IPS DF 4.7 (cell line): ENCODE results near the gene ASB6.

ENCODE experiments used
- DNase-seq: peaks from one replicate; pipeline ENCODE4 v3.0.0-alpha.2; 2013; ENCODE audit warnings: low spot score; ENCODE audit errors: extremely low read depth

Gene ASB6

DNA sequence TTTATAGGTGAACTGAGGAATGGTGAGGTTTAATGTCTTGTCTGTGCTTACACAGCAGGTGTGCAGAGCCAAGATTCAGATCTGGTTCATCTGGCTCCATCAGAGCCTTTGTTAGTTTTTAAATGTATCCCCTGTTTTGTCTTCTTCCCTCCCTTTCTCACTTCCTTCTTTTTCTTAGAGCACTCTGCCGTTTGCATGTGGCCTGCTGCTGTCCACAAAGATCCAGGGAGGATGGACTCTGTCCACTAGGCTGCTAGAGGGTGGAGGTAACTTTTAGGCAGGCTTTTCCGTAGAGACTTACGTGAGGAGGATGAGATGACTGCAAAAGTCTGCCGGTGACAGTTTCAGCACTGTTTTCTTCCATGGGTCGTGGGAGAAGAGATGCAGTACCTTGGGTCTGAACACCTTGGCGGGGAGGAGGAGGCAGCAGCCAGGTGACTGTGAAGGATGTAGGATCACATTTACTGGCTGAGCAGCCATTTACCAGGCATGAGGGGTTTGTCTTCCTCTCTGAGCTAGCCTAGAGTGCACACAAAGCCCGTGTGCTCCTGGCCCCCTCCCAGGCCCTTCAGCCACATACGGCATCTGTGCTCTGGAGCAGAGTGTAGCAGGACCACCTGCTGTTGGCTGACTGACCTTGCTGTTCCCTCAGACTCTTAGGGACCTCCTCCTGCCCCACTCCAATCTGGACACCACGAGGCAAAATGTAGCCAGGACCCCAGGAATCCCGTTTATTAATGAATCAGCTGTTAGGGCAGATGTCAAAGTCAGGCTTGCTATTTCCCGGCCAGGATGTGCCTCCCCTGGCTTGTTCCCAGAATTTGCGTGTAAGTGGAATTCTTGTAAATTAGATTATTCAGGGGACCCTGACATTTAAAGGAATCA lies 14.2 kb downstream of the ASB6 start:
- no peak for DNase-seq

DNA sequence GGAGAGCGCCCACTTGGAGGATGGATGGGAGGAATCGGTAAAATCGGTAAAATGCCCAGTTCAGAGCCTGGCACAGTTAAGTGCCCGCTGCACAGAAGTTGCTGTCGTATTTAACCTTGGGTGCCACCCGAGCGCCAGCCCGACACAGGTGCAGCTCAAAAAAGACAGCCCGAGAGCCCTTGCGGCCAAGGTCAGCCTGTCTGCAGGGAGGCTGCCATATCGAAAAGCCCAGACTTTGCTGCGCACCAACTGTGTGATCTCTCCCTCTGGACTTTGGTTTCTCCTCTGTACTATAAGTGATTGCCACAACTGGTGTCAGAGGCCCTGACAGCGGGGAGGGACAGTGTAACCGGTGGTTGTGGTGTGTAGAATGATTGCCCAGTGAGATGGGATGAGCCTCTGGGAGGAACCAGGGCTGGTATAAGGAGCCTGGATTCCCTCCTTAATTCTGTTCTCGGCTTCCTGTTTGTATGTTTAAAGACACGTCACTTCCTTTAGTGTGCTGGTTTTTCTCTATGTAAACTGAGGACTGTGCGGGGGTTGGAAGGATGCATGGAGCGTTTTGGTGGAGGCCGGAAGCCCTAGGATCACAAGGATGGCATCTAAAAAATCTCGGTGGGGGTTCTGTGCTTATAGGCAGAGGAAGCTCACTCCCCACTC lies 15.2 kb downstream of the ASB6 start:
- DNase-seq, result no peak

DNA sequence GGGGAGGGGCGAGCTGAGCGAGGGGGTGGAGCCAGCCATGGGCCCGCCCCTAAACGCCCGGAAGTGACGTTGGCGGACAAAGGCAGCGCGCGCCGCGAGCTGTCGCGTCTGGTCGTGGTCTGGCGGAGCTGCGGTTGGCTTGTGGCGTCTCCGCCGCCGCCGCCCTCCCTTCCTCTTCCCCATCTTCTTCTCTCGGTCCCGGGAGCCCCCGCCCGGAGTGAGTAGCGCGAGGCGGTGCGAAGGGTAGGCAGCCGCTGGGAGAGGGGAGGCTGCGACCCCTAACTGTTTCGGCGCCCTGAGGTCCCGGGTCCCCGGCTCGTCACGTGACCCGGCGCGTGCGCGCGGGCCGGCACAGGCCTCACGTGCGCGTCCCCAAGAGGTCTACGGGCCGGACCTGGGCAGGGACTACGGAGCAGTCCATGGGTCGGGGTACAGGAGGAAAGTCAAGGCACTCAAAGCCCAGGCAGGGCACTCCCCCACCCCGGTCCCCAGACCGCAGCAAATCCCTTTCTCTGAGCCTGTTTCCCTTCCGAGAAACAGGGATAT lies 15.8 kb downstream of the ASB6 start, which contains the start of gene NTMT1:
NTMT1 (plus strand) TSS at position 85 of the 546 bp plus-strand sequence. CDS start 6,541 bp downstream, outside the sequence.
- DNase-seq, result no peak

DNA sequence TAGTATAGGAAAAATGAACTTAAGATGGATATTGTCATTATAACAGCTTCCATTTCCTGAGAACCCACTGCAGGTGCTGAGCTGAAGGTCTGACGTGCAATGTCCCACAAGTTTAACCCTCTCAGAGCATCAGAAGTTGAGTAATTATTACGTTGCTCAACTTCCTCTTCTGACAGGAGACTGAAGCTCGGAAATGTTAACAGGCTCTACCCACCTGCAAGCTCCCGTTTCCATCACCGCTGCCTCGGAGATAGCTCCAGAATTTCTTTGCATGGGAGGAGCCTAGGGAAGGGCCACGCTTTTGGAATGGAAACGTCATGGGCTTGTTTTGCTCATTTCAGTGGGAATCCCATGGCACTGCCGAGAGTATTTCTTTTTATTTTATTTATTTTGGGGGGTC lies 17.0 kb downstream of the ASB6 start:
- no peak for DNase-seq

DNA sequence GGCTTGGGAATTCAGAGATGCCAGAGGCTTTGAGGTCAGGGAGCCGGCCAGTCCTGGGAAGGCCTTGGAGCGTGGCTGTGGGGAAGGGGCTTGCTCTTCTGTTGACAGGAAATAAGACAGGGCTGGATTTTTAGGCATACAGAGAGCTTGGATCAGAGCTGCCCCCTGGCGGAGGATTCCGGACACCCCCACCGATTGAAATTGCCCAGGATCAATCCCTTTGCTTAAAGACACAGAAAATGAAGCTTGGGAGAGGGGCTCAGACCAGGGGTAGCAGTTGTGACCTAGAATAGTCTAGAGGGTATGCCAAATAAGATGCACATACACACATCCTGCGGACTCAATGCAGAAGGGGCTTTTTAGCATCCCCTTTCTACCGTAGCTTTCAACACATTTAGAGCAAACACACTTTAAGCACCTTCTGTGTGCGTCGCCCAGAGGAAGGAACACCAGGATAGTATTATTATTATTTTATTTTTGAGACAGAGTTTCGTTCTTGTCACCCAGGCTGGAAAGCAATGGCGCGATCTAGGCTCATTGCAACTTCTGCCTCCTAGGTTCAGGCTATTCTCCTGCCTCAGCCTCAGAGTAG lies 17.7 kb downstream of the ASB6 start:
- no peak for DNase-seq

DNA sequence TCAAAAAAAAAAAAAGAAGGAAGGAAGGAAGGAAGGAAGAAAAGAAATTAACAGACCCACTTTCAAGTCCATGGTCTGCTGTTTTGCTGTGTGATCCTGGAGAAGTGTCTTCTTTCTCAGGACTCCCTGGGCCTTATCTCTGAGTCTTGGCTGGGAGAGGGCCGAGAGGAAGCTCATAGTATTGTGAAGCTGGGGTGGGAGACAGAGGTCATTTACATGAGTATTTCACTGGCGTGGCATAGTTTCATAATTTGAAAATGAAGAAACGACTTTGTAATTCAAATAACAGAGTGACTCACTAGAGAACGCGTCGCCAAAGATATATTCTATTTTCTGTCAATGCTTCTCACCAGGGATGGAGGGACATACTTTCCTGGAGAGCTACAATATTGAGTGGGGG lies 18.6 kb downstream of the ASB6 start:
- DNase-seq, result no peak

DNA sequence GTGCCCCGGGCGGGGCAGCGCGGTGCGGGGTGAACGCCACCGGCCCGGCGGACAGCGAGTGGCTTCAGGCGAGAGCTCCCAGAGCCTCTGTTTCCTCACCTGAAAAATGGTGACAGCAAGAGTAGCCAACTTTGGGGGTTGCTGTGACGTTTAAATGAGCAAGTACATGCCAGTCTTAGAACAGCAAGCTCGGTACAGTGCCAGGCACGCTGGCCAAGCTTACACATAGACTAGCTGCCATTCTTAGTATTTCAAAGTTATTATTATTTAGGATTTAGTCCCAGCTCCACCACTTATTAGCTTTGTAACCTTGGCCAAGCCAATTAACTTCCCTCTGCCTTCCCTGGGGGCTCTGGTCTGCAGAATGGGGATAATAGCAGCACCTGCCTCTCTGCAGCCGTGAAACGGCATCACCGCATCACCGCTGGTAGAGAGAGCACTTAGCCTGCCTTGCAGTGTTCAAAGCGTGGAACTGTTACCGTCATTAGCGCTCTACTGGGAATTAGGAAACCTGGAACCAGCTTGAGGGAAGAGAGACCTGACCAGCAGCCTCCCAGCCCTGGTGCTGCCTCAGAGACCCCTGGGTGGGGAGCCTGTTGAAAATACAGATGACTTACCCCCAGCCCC lies 21.2 kb downstream of the ASB6 start, which contains the start of gene C9orf50:
C9orf50 (minus strand) TSS at position 433 of the 627 bp plus-strand sequence. CDS start 527 bp downstream, outside the sequence.
- DNase-seq, result no peak

DNA sequence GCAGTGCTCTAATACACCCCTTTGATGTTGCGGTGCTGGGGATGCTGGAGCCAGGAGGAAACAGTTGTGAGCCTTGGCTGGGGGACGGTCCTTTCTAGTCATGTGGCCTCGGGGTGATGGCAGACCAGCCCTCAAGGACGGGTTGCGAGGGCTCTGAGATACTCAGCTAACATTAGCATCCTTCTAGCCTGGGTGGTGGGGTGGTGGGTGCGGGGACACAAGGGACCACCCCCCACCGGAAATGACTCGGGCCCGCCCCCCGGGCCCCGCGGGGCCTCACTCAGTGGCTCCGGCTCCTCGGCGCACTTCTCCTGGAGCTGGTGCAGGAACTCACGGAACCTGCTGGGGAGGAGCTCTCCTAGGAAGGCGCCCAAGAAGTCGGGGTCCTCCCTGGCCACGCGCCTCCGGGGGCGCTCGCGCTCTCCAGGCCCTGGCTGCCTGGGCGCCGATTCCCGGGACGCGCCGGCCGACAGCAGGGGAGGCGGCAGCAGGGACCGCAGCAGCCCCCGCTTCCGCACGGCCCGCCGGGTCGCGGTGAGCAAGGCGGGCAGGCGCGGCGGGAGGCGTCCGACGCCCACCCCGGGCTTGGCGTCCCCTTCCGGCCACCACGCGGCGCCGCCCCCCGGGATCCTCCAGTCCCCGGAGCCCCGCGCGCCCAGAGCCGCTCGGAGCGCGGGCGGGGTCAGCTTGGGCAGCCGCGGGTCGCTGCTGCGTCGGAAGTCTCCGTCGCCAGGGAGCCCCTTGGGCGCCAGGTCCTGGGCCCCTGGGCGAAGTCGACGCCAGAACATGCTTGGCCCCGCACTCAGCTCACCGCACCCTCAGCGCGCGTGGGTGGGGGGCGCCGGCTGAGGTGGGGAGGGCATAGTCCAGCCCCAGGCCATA lies 21.9 kb downstream of the ASB6 start:
- no peak for DNase-seq

DNA sequence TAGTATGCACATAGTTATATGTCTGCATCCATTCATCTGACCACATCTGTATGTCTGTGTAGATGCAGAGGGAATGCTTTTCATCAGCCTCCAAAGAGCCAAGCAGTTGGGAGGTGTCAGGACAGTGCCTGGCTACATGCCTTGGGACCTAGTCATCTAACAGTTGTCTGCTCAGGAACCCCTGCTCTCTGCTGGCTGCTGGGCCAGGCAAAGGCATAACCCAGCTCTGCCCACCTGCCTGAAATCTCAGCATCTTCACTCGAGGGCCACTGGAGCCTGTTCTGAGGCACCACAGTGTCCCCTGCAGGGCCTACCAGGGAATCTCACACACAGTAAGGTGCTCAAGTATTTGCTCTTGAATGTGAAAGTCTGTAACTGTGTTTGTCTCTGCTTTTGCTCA lies 24.8 kb downstream of the ASB6 start:
- DNase-seq, result no peak

DNA sequence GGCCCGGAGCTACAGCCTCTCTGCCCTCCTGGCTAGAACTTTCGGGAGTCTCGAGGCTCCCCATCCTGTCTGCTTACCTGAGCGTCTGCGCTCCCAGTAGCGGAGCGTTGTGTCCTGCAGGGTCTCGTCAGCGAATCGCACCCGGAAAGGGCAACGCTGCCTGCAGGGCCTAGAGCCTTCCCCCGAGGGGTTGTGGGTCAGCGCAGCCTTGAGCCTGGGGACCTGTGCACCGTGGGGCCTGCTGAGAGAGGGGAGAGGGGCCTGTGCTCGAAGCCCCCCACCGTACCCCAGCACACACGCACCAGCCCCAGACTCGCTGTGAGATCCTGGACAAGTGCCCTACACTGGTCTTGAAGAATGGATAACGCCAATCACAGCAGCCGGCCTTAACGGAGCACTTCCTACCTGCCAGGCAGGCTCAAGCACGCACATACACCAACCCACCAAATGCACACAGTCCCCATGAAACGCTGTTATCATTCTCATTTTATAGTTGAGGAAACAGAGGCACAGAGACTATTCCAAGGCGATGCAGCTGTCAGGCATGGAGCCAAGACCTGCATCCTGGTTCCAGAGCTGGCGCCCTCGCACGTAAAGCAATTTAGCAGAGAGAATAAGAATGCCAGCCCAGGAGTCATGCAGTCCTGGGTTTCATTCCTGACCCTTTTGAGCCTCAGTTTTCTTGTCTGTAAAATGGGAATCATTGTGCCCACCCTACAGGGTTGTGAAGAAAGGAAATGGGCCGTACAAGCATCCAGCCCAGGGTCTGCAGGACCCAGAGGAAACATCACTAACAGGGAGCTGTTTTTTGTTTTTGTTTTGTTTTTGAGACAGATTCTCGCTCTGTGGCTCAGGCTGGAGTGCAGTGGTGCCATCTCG lies 26.3 kb downstream of the ASB6 start:
- no peak for DNase-seq

DNA sequence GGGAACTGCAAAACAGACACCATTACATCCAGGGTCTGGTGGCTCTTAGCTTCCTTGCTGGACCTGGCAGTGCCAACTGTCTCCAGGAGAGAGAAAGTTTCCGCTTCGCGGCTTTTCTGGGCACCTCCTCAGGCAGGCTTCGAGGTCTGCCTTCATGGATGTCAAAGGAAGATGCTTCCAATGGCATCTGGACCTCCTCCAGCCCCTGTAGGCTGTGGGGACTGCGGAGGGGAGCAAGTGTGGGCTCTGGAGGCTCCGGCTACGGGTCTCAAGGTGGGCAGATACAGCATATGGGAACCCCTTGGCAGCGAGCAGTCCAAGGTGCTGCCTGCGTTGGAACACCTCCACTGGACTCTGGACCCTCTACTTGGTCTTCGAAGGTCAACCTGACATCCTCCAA lies 27.0 kb downstream of the ASB6 start:
- no peak for DNase-seq

DNA sequence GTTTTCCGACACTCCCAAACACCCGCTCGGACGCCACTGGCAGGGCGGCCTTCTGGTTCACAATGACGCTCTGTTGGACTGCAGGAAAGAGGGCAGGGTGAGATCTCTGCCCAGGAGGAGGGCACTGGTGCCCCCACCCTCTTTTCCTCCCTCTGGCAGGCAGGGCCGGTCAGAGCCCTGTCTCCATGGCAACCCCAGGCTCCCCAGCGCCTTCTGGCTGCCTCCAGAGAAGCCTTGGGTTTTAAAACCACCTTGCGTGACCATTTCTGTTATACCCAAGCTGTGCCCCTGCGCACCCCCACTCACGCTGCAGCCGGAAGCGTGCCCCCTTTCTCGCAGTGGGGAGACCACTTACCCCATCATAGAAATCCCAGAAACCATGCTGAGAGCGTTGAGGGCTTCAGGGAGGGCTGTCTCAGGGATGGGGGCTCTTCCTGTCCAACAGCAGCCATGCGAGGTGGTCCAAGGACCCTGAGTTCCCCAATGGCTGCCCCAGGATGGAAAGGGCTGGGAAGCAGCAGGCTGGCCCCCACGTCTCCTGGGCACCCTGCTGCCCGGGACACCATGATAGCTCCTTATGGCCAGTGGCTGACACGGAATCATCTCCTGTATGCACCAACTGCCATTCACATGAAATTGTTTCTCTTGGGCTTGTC lies 28.3 kb downstream of the ASB6 start:
- DNase-seq, result no peak

DNA sequence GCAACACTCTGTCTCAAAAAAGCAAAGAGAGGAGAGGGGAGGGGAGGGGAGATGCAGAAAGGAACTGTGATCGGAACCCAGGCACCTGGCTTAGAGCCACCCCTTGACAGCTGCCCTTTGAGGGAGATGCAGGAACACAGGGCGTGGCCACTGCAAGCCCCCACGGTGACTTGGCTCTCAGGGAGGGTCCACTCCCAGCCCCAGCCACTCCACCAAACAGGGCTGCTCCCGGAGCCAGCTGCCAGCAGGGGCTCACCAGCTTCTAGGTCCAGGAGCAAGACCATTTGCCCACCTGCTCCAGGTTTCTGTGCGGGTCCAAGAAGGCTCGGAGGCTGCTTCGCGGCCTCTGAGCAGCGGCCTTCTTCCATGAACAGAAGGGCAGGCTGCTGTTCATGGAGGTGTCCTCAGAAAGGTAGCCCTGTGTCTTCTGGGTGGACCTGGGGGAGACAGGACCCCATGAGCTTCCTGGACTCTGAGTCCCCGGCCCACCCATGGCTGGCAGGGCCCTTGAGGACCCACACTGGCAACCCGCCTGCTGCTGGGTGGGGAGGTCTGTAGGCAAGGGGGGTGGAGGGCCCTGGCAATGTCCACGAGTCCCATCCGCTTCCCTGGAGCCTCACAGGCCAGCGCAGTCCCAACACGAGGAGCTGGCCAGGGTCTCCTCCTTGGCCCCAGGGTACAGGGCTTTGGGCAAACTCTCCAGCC lies 29.0 kb downstream of the ASB6 start:
- no peak for DNase-seq

DNA sequence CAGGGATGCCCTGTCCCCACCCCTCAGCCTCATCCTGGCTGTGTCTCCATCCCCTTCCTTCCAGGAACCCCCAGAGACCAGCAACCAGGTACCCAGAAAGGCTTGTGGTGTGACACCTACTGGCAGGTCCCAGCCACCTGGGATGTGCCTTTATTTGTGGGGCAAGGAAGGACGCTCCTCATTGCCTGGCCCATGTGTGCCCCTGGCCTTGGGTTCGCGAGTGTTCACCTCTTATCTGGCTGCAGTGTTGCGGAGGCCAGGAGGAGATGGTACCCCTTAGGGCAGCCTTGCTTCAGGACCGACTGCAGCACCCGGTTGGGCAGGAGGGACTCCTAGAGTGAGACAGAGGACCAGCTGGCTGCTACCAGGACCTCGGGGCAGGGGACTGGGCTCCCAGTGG lies 29.8 kb downstream of the ASB6 start:
- no peak for DNase-seq

DNA sequence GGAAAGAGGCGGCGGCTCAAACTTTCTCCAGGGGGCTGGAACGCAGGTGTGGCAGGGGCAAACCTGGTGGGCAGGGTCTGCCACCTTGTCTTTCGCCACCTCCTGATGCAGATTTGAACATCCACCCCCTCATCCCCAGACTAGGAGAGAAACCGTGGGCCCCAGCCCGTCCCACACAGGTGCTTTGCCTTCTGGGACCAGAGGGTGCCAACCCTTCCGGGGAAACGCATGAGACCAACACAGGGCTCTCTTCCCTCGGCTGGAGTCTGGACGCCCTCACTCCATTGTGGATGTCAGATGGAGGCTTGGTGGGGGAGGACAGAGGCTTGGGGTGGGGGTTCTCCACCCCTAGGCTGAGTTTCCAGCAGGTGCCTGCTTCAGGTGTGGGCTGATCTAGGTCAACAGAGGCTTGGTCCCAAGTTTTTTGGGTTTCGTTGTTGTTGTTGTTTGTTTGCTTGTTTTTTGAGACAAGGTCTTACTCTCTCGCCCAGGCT lies 30.6 kb downstream of the ASB6 start:
- no peak for DNase-seq

DNA sequence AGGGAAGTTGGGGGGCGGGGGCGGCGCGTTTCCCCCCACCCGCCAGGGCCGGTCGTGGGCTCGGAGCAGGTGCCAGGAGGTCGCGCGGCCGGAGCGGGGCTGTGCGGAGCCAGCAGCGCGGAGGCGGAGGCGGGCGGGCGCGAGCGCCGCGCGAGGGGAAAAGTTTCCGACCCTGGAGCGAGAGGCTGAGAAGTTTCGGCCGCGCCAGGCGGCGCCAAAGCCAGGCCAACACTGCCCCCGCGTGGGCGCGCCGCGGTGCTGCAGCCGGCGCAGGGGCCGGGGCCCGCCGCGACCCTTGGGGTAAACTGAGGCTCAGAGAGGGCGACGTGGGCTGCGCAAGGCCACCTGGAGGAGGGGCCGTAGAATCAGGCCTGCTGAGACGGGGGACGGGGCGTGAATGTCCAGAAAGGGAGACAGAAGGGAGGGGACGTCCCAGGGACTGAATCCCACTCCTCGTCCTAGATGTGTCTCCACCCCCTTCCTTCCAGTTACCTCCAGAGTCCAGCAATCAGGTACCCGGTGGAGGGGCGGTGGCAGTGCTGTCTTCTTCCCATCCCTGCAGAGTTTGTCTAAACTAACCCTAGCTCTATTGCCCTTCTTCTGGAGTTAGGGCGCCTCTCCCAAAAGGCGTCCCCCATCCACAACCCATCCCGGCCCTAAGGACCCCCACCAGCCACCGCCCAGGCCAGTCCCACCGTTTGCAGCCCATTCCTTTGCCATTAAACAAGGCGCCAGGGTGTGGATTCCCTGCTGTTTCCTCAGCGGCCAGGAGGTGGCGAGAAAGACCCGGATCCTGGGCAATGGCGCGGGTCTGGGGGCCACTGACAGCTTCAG lies 31.3 kb downstream of the ASB6 start:
- no peak for DNase-seq

DNA sequence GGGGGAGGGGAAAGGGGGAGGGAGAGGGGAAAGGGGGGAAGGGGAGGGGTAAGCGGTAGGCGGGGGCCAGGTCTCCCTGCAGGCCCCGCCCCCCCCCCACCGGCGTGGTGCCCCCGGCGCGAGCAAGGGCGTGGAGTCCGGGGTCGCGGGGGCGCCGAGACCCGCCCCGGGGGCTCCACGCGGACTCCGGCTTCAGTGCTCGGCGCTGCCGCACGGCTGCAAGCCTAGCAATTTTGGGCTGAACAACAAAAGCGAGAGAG lies 31.8 kb downstream of the ASB6 start:
- DNase-seq, result no peak
